H7 (cell line): Measurements from ENCODE around the gene MOK. TPM values are rescaled to one million over a fixed set of nuclear protein-coding genes. Genes with fewer than 3 reads are reported as not detected.

Source experiments
- DNase-seq: peaks from one replicate; pipeline ENCODE4 v3.0.0; 2012
- H3K27me3 ChIP-seq: 2 replicates; pipeline ENCODE4 v1.6.0; 2011; ENCODE audit warnings: mild to moderate bottlenecking, low read length; ENCODE audit not compliant: control insufficient read depth, insufficient read depth
- H3K36me3 ChIP-seq: replicated peaks from 2 replicates; pipeline ENCODE4 v1.5.1; 2011; ENCODE audit warnings: low read length; ENCODE audit not compliant: control insufficient read depth, insufficient read depth
- H3K4me3 ChIP-seq: 2 replicates; pipeline ENCODE4 v1.5.1; 2011; ENCODE audit warnings: low read depth, mild to moderate bottlenecking, control low read depth, low read length, moderate library complexity; ENCODE audit not compliant: insufficient read depth
- total RNA-seq: library from RNA; depleted of rRNA; stranded (reverse); fragments of >200 nt; shearing (Covaris generic); gene quantifications from 2 replicates; pipeline ENCODE4 v1.2.3, GENCODE V29; 2014

Gene MOK
- total RNA-seq, 1 experiment from 2014 or later, result 2.2 TPM

GRCh38 chr14:102236026-102236425 lies 68.9 kb downstream of the MOK start:
- no peaks in the 10 kb centered on the region for H3K36me3 ChIP-seq
- DNase-seq, result no peak
- H3K4me3 ChIP-seq, result no peak overlapping the region
- no peaks in the 10 kb centered on the region for H3K27me3 ChIP-seq

DNA sequence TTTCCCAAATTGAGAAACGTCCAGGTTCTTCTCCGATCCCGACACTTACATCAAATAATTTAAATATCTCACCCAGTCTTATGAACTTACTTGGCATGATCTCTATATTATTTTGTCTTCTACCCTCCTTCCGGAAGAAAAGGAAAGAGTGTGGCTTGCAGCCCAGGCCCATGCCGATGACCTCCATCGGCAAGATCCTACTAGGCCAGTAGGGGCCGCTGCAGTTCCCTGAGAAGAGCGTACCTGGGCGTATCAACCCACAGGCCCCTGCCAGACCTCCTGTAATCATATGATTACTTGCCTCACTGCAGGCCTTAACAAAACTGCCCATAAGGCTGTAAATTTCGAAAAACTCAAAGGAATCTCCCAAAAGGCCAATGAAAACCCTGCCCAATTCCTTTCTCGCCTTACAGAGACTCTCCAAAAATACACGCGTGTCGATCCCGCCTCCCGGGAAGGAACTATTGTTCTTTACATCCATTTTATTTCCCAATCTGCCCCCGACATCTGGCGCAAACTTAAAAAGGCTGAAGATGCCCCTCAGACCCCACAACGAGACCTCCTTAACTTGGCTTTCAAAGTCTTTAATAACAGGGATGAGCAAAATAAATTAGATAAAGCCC lies 69.6 kb downstream of the MOK start:
- Histone ChIP-seq H3K36me3 (no peaks in the 10 kb centered on the region), H3K4me3 (no peak overlapping the region), H3K27me3 (no peaks in the 10 kb centered on the region)
- DNase-seq, result peak; percentile 94

GRCh38 chr14:102234331-102235264 lies 70.4 kb downstream of the MOK start:
- H3K4me3 ChIP-seq, result no peak overlapping the region
- H3K36me3 ChIP-seq, result no peaks in the 10 kb centered on the region
- no peaks in the 10 kb centered on the region for H3K27me3 ChIP-seq
- DNase-seq, result no peak

DNA sequence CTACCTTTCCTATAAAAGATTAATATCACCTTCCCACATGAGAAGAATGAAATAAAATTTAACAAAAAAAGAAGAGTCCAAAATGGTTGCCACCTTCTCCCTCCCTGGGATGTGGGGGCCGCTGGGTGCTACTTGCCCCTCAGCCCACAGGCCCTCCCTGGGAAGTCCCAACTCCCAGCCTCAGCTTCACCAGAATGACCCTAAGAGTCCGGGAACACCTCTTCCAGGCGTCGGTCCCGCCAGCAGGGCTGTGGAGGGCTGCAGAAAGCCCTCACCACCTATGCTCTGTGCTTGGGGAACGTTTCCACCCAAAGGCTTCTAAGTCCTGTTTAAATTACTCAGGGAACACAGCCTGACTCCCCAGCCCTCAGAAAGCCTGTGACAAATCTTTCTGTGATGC lies 71.9 kb downstream of the MOK start:
- no peak for DNase-seq

DNA sequence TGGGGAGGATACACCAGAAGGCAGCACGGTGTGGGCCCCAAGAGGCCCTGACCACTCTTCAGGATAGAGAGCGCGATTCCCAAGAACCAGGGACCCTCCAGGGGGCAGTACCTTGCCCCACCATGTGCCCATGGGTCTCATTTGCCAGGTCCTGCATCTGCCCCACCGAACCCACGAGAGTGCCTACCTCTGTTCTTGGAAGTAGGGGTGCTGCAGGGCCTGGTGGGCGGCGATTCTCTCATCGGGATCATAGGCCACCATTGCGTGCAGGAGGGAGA lies 72.7 kb downstream of the MOK start:
- Histone ChIP-seq H3K27me3 (no peaks in the 10 kb centered on the region), H3K4me3 (no peak overlapping the region), H3K36me3 (no peaks in the 10 kb centered on the region)
- DNase-seq, result peak; percentile 51

More for the DNA sequence above, 71.9 kb downstream of the MOK start:
- H3K4me3 ChIP-seq, result no peak overlapping the region
- no peaks in the 10 kb centered on the region for H3K36me3 ChIP-seq
- H3K27me3 ChIP-seq, result no peaks in the 10 kb centered on the region

GRCh38 chr14:102231476-102232347 lies 73.3 kb downstream of the MOK start:
- Histone ChIP-seq H3K36me3 (no peaks in the 10 kb centered on the region), H3K4me3 (no peak overlapping the region), H3K27me3 (no peaks in the 10 kb centered on the region)
- DNase-seq, result peak; percentile 51

GRCh38 chr14:102230481-102231210 lies 74.3 kb downstream of the MOK start:
- Histone ChIP-seq H3K4me3 (no peak overlapping the region), H3K36me3 (no peaks in the 10 kb centered on the region), H3K27me3 (no peaks in the 10 kb centered on the region)

DNA sequence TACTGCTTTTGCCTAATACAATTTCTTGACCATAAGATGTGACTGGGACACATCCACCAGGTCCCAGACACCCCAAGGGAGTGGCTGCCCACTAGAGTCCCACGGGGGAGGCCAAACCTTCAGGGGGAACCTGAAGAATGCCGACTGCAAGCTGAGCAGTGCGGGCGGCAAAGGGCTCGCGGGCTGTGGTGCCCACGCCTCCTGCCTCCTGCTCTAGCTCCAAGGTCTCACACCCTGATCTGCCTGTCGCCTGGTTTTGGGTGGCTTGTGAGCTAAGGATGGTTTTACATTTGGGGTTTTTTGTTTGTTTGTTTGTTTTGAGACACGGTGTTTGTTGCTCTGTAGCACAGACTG lies 75.2 kb downstream of the MOK start:
- Histone ChIP-seq H3K4me3 (no peak overlapping the region), H3K36me3 (no peaks in the 10 kb centered on the region), H3K27me3 (no peaks in the 10 kb centered on the region)
- peak; percentile 40 for DNase-seq

More at GRCh38 chr14:102230481-102231210, 74.3 kb downstream of the MOK start:
- DNase-seq, result peak; percentile 33

DNA sequence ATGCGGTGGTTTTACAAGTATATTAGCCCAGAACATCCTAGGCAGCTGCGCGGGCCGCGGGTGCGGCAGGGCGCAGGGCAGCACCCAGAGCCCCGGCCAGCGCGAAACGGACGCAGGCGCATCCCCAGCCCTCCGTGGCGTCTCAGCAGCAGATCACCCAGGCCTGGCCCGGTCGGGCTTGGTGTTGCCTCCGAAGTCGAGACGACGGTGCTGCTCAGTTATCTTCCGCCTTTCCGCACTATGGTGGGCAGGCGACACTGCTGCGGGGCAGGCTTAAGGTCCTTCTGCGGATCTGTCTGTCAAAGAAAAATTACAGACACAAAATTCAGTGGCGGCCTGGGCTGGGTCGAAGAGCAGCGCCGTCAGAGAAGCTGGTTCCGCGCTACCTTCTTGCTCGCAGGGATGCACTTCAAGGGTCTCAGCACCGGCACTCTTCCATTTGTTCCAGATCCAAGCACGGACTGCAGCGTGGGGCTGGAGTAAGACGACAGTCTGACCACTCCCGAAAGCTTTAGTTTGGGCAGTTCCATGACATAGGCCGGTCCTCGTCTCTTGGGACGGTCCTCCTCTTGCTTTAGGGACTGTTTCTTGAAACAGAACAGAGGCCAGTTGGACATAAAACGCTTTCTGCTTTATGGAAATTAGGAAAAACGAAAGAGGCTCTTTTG lies 75.8 kb downstream of the MOK start:
- peak; percentile 65 for DNase-seq
- no peaks in the 10 kb centered on the region for H3K36me3 ChIP-seq
- no peak overlapping the region for H3K4me3 ChIP-seq
- no peaks in the 10 kb centered on the region for H3K27me3 ChIP-seq

DNA sequence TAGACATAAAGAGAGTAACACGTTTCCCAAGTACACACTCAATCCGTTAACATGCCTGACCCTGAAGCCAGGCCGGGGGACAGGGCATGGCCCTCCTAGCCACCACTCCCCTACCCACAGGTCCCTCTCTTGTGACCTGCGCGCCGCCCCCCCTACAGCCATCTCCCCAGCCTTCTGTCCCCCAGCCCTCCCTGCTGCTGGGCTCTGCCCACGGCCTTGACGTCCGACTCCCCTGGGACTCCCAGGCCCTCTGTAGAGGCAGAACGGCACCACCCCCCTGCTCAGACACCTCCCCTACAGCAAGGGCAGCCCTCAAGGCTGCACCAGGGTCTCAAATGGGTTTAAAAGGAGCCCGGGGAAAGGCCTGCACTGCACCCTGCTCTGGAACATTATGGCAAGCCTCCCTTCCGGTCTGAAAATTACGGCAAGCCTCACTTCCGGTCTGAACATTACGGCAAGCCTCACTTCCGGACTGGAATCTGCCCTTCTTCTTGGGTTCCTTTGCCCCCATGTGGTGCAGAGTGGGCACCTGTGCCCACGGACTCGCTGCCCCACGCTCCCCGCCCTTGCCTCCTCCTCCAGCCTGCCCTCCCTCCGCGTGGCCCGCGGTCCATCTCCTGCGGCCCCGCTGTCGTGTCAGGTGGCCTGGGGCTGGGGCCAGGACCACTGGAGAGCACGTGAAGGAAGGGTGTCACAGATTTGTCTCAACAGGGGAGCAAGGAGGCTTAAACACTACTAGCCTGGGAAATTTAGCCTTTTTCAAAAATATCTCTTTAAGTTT lies 77.6 kb downstream of the MOK start:
- no peak overlapping the region for H3K4me3 ChIP-seq
- peak; percentile 69 for DNase-seq
- no peaks in the 10 kb centered on the region; the same call in 1 of the 2 replicates for H3K36me3 ChIP-seq
- H3K27me3 ChIP-seq, result no peaks in the 10 kb centered on the region

DNA sequence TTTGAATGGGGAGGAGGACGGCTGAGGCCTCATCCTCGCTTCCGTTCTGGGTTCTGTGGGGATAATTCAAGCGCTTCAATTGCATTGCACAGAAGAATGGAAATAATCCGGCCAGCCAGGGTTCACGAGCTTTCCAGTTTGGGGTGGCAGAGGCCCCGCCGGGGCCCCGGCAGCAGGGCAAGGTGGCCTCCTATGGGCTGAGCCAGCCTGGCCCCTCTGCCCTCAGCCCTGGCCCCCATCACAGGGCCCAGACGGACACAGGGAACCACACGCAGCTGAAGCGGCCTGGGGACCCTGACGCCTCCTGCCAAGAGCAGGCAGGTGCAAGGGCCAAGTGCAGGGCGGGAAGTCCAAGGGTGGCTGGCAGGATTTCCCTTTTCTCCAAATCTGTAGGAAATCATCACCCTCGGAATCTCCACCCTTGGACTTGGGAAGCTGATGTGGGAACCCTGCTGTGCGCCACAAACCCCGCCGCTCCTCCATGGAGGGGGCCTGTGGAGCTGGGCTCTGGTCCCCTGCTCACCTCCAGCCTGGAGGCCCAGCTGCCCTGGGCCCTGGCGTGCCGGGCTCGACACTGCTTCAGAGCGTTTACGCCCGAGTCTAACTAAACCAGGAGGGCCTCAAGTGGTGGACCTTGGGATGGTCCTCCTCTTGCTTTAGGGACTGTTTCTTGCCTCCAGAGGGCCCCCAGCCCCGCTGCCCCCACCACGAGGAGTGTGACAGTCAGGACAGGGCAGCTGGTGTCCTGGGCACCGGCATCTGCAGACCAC lies 78.4 kb downstream of the MOK start:
- Histone ChIP-seq H3K4me3 (no peak overlapping the region), H3K27me3 (no peaks in the 10 kb centered on the region), H3K36me3 (no peaks in the 10 kb centered on the region; the same call in 1 of the 2 replicates)
- peak; percentile 82 for DNase-seq

GRCh38 chr14:102225936-102226335 lies 79.0 kb downstream of the MOK start:
- DNase-seq, result peak; percentile 64

More at GRCh38 chr14:102225936-102226335, 79.0 kb downstream of the MOK start:
- Histone ChIP-seq H3K27me3 (no peaks in the 10 kb centered on the region), H3K4me3 (no peak overlapping the region), H3K36me3 (no peaks in the 10 kb centered on the region; the same call in 1 of the 2 replicates)
